ENCODE results near the gene NAA38.

The NAA38 gene

DNA sequence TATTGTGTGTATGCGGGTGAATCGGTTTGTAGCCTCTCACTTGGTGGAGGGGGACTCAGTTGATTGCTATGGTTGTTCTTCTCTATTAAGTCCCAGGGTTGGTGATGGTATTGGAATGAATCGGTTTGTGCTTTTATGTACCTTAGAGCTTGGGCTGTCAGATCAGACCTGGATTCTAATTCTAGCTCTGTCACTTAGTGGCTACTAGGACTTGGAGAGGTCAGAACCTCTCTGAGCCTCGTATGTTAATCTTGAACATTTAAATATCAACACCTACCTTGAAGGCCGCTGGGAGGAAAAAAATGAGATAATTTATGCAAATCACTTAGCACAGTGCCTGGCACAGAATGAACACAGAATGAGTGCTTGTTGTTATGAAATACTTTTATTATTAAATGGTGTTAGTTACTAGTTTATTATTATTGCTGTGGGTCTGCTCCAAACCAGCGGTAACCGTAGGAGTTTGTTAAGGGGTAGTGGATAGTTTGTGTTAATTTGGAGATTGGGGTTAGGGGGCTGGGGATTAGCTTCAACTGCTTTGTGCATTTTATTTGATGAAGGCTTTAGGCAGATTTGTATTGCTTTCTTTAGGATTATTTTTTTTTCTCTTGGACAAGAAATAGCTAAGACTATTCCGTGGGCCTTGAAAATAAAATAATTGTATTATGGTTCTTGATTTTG is 19.8 kb downstream of the NAA38 start:
- TF ChIP-seq, protein P1, sequence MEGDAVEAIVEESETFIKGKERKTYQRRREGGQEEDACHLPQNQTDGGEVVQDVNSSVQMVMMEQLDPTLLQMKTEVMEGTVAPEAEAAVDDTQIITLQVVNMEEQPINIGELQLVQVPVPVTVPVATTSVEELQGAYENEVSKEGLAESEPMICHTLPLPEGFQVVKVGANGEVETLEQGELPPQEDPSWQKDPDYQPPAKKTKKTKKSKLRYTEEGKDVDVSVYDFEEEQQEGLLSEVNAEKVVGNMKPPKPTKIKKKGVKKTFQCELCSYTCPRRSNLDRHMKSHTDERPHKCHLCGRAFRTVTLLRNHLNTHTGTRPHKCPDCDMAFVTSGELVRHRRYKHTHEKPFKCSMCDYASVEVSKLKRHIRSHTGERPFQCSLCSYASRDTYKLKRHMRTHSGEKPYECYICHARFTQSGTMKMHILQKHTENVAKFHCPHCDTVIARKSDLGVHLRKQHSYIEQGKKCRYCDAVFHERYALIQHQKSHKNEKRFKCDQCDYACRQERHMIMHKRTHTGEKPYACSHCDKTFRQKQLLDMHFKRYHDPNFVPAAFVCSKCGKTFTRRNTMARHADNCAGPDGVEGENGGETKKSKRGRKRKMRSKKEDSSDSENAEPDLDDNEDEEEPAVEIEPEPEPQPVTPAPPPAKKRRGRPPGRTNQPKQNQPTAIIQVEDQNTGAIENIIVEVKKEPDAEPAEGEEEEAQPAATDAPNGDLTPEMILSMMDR (conservative IDR thresholded peaks at IDR 0.05), result no peak
- no peak for TF ChIP-seq ZFX (IDR thresholded peaks at IDR 0.05)
- peak overlapping the region; percentile 100 for H3K27ac ChIP-seq

DNA sequence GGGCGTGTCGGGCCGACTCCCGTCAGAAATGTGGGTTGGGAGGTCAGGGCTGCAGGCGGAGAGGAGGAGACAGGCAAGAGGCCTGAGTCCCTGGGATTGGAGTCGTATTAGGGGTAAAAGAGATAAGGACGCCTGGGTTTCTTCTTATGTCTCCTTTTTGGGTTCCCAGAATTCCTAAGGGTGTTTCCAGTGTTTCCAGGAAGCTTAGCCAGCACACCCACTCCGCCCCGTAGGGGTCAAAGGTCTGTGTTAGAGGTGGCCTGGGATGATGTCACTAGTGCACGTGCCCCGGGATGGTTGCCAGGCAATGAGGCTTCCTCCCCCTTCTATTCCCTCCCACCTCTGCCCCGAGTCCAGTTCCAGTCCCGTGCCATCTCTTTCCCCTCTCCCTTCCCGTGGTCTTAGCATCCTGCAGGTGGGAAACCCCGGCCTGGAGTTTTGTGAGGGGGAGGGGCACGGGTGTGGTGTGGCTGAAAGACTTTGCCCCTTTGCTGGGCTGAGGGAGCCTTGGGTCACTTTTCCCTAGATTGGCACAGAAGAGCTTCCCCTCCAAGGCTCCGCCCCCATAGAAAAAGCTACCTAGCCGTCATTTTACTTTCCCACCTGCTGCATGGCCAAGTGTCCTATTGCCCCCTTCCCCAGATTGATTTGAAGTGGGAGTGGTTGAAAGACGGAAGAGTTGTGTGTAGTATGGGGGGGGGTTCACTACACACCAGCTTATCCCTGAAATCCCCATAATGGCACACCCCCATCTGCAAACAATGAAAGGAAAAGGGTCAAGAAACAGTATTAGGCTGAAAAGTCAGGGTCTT is 20.6 kb downstream of the NAA38 start:
- TF ChIP-seq, protein P1 (conservative IDR thresholded peaks at IDR 0.05), result no peak
- TF ChIP-seq ZFX (IDR thresholded peaks at IDR 0.05), result no peak
- peak overlapping the region; percentile 100 for H3K27ac ChIP-seq

DNA sequence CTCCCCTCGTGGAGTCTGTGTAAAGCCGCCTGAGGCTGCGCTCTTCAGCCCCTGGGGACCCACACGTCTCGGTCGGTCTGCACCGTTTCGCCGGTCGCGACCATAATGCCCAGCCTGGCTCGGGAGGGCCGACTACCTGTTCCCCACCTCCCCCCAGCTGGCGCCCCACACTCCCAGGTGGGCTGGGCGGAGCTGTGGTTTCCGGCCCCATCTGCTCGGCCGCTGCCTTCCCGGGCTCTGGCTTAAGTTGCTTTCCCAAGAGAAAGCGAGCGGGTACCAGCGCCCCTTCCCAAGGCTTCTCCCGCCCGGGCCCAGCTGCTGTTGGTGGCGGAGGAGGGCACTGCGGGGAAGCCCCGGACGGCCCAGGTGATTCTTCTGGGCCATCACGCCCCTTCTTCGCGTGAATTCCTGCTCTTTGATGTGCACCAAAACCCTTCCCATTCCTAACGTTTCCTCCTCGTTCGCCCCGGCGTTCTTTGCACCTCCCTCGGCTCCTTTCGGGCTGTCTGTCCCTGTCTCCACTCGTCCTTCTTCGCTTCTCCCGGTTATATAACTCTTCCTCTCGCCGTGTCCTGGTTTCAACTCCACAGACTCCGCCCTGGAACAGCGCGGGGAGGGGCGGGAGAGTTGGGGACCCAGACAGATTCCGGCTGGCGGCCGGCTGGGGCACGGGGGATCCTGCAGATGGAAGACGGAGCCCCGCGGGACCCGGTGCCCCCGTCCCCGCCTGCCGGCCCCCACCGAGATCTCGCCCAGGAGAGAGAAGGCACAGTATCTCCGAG is 21.4 kb downstream of the NAA38 start:
- TF ChIP-seq, protein P1 (conservative IDR thresholded peaks at IDR 0.05), result no peak
- peak; percentile 38; the same call in 1 of the 2 replicates for TF ChIP-seq ZFX (IDR thresholded peaks at IDR 0.05)
- H3K27ac ChIP-seq, result peak overlapping the region; percentile 100

DNA sequence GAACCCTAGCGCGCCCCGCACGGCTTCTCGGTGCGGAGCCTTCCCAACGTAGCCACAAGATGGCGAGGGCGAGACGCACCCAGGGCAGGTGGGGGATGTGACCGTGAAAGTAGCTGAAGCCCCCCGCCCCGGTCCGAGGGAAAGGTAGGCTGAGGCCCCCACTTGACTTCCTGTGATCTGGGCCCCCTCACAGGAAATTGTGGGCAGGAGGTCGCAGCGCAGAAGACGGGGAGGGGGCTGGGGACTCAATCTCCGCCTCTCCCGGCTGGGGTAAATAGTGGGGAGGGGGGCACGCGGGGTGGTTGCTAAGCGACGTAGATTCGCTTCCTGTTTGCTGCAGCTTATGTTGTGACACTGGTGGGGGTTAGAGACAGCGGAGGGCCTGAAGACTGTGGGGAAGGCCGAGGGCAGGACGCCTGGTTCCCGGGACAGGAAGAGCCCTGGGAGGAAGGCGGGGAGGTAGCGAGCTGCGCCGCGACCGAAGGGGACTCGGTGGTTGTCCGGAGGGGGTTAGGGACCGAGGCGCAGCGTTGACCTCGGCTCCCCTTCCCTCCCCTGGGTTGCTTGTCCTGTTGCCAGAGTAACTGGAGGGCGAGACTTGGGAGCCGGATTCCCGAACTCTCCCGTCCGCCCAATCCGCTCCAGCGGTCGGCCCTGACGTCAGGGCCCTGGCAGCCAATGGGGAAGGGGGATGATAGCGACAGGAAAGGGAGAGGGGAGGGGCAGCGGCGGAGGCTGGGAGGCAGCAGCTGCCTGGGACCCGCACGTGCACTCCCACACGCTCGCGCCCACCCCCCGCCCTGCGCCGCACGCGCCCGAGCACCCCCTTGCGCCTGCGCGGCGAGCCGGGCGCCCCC is 22.2 kb downstream of the NAA38 start:
- TF ChIP-seq ZFX (IDR thresholded peaks at IDR 0.05), result no peak
- TF ChIP-seq, protein P1 (conservative IDR thresholded peaks at IDR 0.05), result peak; percentile 88
- peak overlapping the region; percentile 100 for H3K27ac ChIP-seq

DNA sequence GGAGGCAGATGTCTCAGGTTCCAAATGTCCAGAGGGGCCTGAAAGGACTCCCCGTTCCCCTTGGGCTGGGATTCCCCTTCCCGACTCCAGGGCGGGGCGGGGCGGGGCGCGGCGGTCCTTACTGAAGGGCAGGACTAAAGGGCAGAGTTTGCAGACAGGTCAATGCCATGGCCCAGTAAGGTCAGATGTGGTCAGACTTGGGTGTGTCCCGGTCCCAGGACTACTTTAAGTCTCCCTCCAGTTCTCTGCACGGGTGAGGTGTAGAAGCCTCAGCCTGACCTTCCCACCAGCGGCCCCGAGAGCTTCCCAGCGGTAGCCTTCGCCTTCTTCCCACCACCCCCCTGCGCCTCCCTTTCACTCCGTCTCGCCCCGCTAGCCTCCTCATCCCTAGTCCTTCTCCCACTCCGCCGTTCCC is 22.8 kb downstream of the NAA38 start:
- peak overlapping the region; percentile 100 for H3K27ac ChIP-seq
- no peak for TF ChIP-seq ZFX (IDR thresholded peaks at IDR 0.05)
- TF ChIP-seq, protein P1 (conservative IDR thresholded peaks at IDR 0.05), result no peak

DNA sequence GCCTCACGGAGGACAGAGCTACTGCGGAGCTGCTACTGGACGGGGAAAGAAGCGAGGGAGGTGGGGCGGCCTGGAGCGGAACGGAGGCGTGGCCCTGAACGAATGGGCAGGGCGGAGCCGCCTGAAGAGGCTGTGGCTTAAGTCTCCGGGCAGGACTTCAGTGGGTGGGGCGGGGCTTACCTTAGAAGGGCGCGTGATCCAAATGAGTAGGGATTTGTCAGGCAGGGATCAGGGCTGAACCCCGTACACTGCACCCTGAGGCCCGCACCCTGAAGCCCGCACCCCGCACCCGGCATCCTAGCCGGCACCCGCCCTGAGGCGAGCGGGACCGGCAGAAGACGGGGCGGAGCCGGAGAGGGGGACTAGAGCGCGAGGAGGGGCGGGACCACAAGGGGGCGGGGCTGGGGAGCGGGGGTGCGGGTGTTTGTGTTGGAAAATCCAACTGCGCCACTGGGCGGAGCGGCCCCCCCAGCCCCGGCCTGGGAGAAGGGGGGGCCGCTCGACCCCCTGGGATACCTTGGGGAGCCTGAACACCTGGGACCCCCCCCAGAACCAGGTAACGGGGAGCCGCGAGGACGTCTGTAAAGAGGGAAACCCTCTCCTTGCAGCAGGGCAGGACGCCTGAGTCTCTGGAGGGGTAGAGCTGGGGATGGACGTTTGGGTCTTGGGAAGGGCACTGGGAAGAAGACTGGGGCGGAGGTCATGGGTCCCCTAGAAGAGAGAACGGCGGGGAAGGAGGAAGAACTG is 23.4 kb downstream of the NAA38 start, which contains the start of gene KDM6B:
TSS of gene KDM6B (plus strand) at position 423 of the 747 bp plus-strand sequence. CDS start 11,338 bp downstream, outside the sequence.
- TF ChIP-seq ZFX (IDR thresholded peaks at IDR 0.05), result no peak
- TF ChIP-seq, protein P1 (conservative IDR thresholded peaks at IDR 0.05), result no peak
- peak within 1 kb of the TSS; percentile 100 for H3K27ac ChIP-seq
